Measurements from ENCODE around the gene TECTB. TPM values are rescaled to one million over a fixed set of nuclear protein-coding genes. Genes with fewer than 3 reads are reported as not detected.
A peak's percentile ranks its signal among the peaks of the same experiment; 100 is the strongest.

TECTB gene
- total RNA-seq, 1 experiment from 2014 or later, result not detected

GRCh38 chr10:112282086-112282485 lies 1.1 kb upstream of the TECTB start:
- peak; percentile 61 for DNase-seq
- H3K79me2 ChIP-seq (ENCODE audit: low read length), result no peaks in the 10 kb centered on the region
- intact Hi-C loops (cut with micrococcal nuclease), result no loop called here
- no peaks in the 10 kb centered on the region for H4K20me1 ChIP-seq (ENCODE audit: low read length)
- H3K4me2 ChIP-seq (ENCODE audit: low read length), result no peak overlapping the region
- no peaks in the 10 kb centered on the region for H3F3A ChIP-seq (ENCODE audit: low read length, unreplicated experiment)
- no peak overlapping the region for H2AFZ ChIP-seq (ENCODE audit: low read length)
- H3K4me1 ChIP-seq (ENCODE audit: insufficient read depth, low read length), result peaks cover 6% of the 10 kb centered on the region; the same call in 1 of the 2 replicates
- no peak overlapping the region for H3K27ac ChIP-seq (ENCODE audit: low read length)
- BruUV-seq (replicated peaks), result no TSS peak
- no peaks in the 10 kb centered on the region for H3K36me3 ChIP-seq (ENCODE audit: low read depth, low read length)
- H3K9me3 ChIP-seq (ENCODE audit: low read length), result no peaks in the 10 kb centered on the region
- H3K9ac ChIP-seq (ENCODE audit: low read length), result no peak overlapping the region
- H3K9me2 ChIP-seq (replicated peaks; ENCODE audit: low read length), result no peaks in the 10 kb centered on the region
- POLR2A ChIA-PET (ENCODE audit: unreplicated experiment), result no interaction called here
- H3K4me3 ChIP-seq (ENCODE audit: low read length), result no peak overlapping the region
- ATAC-seq, result peak; percentile 57
- CTCF ChIA-PET, result interaction anchor here (0.6 kb wide), 1 partner anchor 189 kb away, joined by 3 read pairs; no protein-coding TSS in a partner anchor
- H3K27me3 ChIP-seq (ENCODE audit: low read length), result peaks cover 7% of the 10 kb centered on the region; the same call in 1 of the 2 replicates
- TF ChIP-seq EZH2 (IDR thresholded peaks at IDR 0.05; ENCODE audit: low read length, unreplicated experiment) (no peak), EZH2phosphoT487 (IDR thresholded peaks at IDR 0.05; ENCODE audit: borderline replicate concordance, low read length) (no peak), CTCF (conservative IDR thresholded peaks at IDR 0.05; ENCODE audit: low read depth, low read length) (no peak)

GRCh38 chr10:112286837-112287818 lies 3.9 kb downstream of the TECTB start:
- Histone ChIP-seq H3K9me3 (ENCODE audit: low read length) (no peaks in the 10 kb centered on the region), H3K27ac (ENCODE audit: low read length) (no peak overlapping the region), H3K4me1 (ENCODE audit: insufficient read depth, low read length) (no peaks in the 10 kb centered on the region), H4K20me1 (ENCODE audit: low read length) (no peaks in the 10 kb centered on the region), H3K9ac (ENCODE audit: low read length) (no peak overlapping the region), H3F3A (ENCODE audit: low read length, unreplicated experiment) (no peaks in the 10 kb centered on the region), H3K4me3 (ENCODE audit: low read length) (no peak overlapping the region), H2AFZ (ENCODE audit: low read length) (no peak overlapping the region), H3K4me2 (ENCODE audit: low read length) (no peak overlapping the region), H3K36me3 (ENCODE audit: low read depth, low read length) (no peaks in the 10 kb centered on the region), H3K27me3 (ENCODE audit: low read length) (peaks cover 13% of the 10 kb centered on the region; the same call in 1 of the 2 replicates), H3K9me2 (replicated peaks; ENCODE audit: low read length) (no peaks in the 10 kb centered on the region), H3K79me2 (ENCODE audit: low read length) (no peaks in the 10 kb centered on the region)
- no TSS peak for BruUV-seq (replicated peaks)
- intact Hi-C loops (cut with micrococcal nuclease), result no loop called here
- ATAC-seq (no peak), DNase-seq (no peak)
- ChIA-PET CTCF (no interaction called here), POLR2A (ENCODE audit: unreplicated experiment) (no interaction called here)
- no peak for TF ChIP-seq EZH2 (IDR thresholded peaks at IDR 0.05; ENCODE audit: low read length, unreplicated experiment)
- TF ChIP-seq EZH2phosphoT487 (IDR thresholded peaks at IDR 0.05; ENCODE audit: borderline replicate concordance, low read length), result no peak
- TF ChIP-seq CTCF (conservative IDR thresholded peaks at IDR 0.05; ENCODE audit: low read depth, low read length), result no peak

GRCh38 chr10:112287844-112288243 lies 4.6 kb downstream of the TECTB start:
- intact Hi-C loops (cut with micrococcal nuclease), result no loop called here
- ATAC-seq (no peak), DNase-seq (no peak)
- POLR2A ChIA-PET (ENCODE audit: unreplicated experiment), result no interaction called here
- Histone ChIP-seq H3K27ac (ENCODE audit: low read length) (no peak overlapping the region), H3K4me1 (ENCODE audit: insufficient read depth, low read length) (no peaks in the 10 kb centered on the region), H3K36me3 (ENCODE audit: low read depth, low read length) (no peaks in the 10 kb centered on the region), H3K4me3 (ENCODE audit: low read length) (no peak overlapping the region), H3K9ac (ENCODE audit: low read length) (no peak overlapping the region), H3K9me2 (replicated peaks; ENCODE audit: low read length) (no peaks in the 10 kb centered on the region), H3K79me2 (ENCODE audit: low read length) (no peaks in the 10 kb centered on the region), H4K20me1 (ENCODE audit: low read length) (no peaks in the 10 kb centered on the region), H3K27me3 (ENCODE audit: low read length) (peaks cover 13% of the 10 kb centered on the region; the same call in 1 of the 2 replicates), H3K9me3 (ENCODE audit: low read length) (no peaks in the 10 kb centered on the region), H3F3A (ENCODE audit: low read length, unreplicated experiment) (no peaks in the 10 kb centered on the region), H3K4me2 (ENCODE audit: low read length) (no peak overlapping the region), H2AFZ (ENCODE audit: low read length) (no peak overlapping the region)
- no peak for TF ChIP-seq EZH2phosphoT487 (IDR thresholded peaks at IDR 0.05; ENCODE audit: borderline replicate concordance, low read length)
- TF ChIP-seq CTCF (conservative IDR thresholded peaks at IDR 0.05; ENCODE audit: low read depth, low read length), result no peak
- no peak for TF ChIP-seq EZH2 (IDR thresholded peaks at IDR 0.05; ENCODE audit: low read length, unreplicated experiment)
- CTCF ChIA-PET, result no interaction called here
- no TSS peak for BruUV-seq (replicated peaks)

Data from PC-3 (cell line).